NCI-H748 (cell line): Measurements from ENCODE around the gene PATJ.
"Not testable (repeated sequence)": the region's sequence is repeated elsewhere in the genome, so short reads cannot be mapped to it uniquely, and the experiment has no call there.

ENCODE experiments used
- DNase-seq: peaks from one replicate; lab custom pipeline; 2025; ENCODE audit not compliant: unreplicated experiment; lab: John Stamatoyannopoulos, UW

The PATJ gene

GRCh38 chr1:61816191-61816590 lies 73.9 kb downstream of the PATJ start:
- DNase-seq: no peak

- DNase-seq: no peak
Observed at GRCh38 chr1:61818992-61819391, 76.7 kb downstream of the PATJ start.

- no peak for DNase-seq
Observed at GRCh38 chr1:61819421-61819820, 77.1 kb downstream of the PATJ start.

GRCh38 chr1:61825393-61825792 lies 83.1 kb downstream of the PATJ start:
- no peak for DNase-seq

- no peak for DNase-seq
Observed at GRCh38 chr1:61828805-61829204, 86.5 kb downstream of the PATJ start.

GRCh38 chr1:61836649-61837048 lies 94.4 kb downstream of the PATJ start:
- DNase-seq: no peak

- not testable (repeated sequence) for DNase-seq
Observed at GRCh38 chr1:61837607-61838006, 95.3 kb downstream of the PATJ start.

GRCh38 chr1:61839679-61840078 lies 97.4 kb downstream of the PATJ start:
- DNase-seq: no peak

GRCh38 chr1:61842036-61842435 lies 99.8 kb downstream of the PATJ start:
- DNase-seq: no peak

- DNase-seq: peak; percentile 36
Observed at GRCh38 chr1:61842863-61843514, 100.7 kb downstream of the PATJ start.

GRCh38 chr1:61844006-61844405 lies 101.7 kb downstream of the PATJ start:
- DNase-seq: no peak

GRCh38 chr1:61844664-61845063 lies 102.4 kb downstream of the PATJ start:
- DNase-seq: not testable (repeated sequence)

- no peak for DNase-seq
Observed at GRCh38 chr1:61851235-61851634, 109.0 kb downstream of the PATJ start.

GRCh38 chr1:61851849-61852669 lies 109.8 kb downstream of the PATJ start:
- peak; percentile 62 for DNase-seq

GRCh38 chr1:61852670-61853015 lies 110.4 kb downstream of the PATJ start:
- no peak for DNase-seq

GRCh38 chr1:61853583-61853982 lies 111.3 kb downstream of the PATJ start:
- no peak for DNase-seq

- no peak for DNase-seq
Observed at GRCh38 chr1:61864489-61864888, 122.2 kb downstream of the PATJ start.

- DNase-seq: no peak
Observed at GRCh38 chr1:61865646-61866220, 123.5 kb downstream of the PATJ start.

- DNase-seq: no peak
Observed at GRCh38 chr1:61869691-61870109, 127.4 kb downstream of the PATJ start.

GRCh38 chr1:61872206-61872605 lies 129.9 kb downstream of the PATJ start:
- no peak for DNase-seq

- DNase-seq: no peak
Observed at GRCh38 chr1:61873581-61873980, 131.3 kb downstream of the PATJ start.

- no peak for DNase-seq
Observed at GRCh38 chr1:61873994-61874393, 131.7 kb downstream of the PATJ start.
